ENCODE measurements around the gene GALNTL6.

GRCh38 chr4:172628263-172628662 lies 815.1 kb downstream of the GALNTL6 start:
- TF ChIP-seq POLR2AphosphoS5 (IDR thresholded peaks at IDR 0.05), result no peak
- TF ChIP-seq POLR2A (IDR thresholded peaks at IDR 0.05), result no peak
- no peak for TF ChIP-seq CTCF (IDR thresholded peaks at IDR 0.05)
